GM19240 (cell line): Measurements from ENCODE around the gene MYOZ3.

ENCODE experiments used
- DNase-seq: peaks from one replicate; pipeline ENCODE4 v3.0.0; 2011; ENCODE audit warnings: low spot score; ENCODE audit not compliant: insufficient read length

MYOZ3 gene

GRCh38 chr5:150658699-150659265 is 2.3 kb upstream of the MYOZ3 start:
- DNase-seq = no peak

- DNase-seq = no peak
Measured at GRCh38 chr5:150659360-150660107, 1.5 kb upstream of the MYOZ3 start.

GRCh38 chr5:150660108-150660831 is 781 bp upstream of the MYOZ3 start:
- no peak for DNase-seq

GRCh38 chr5:150661821-150662596 is 958 bp downstream of the MYOZ3 start:
- no peak for DNase-seq

- DNase-seq = no peak
Measured at GRCh38 chr5:150662731-150663516, 1.9 kb downstream of the MYOZ3 start.

GRCh38 chr5:150663936-150664335 is 2.9 kb downstream of the MYOZ3 start:
- no peak for DNase-seq

GRCh38 chr5:150665044-150665443 is 4.0 kb downstream of the MYOZ3 start:
- DNase-seq = no peak

GRCh38 chr5:150670275-150670947 is 9.4 kb downstream of the MYOZ3 start:
- DNase-seq = no peak

GRCh38 chr5:150670948-150671310 is 9.9 kb downstream of the MYOZ3 start:
- no peak for DNase-seq

- no peak for DNase-seq
Measured at GRCh38 chr5:150671509-150672236, 10.6 kb downstream of the MYOZ3 start.

GRCh38 chr5:150672237-150672883 is 11.3 kb downstream of the MYOZ3 start:
- DNase-seq = no peak

GRCh38 chr5:150672884-150673275 is 11.8 kb downstream of the MYOZ3 start:
- DNase-seq = no peak

- no peak for DNase-seq
Measured at GRCh38 chr5:150674341-150674821, 13.3 kb downstream of the MYOZ3 start.

- no peak for DNase-seq
Measured at GRCh38 chr5:150675069-150675468, 14.0 kb downstream of the MYOZ3 start.

GRCh38 chr5:150676578-150676977 is 15.5 kb downstream of the MYOZ3 start:
- DNase-seq = no peak

- DNase-seq = no peak
Measured at GRCh38 chr5:150689120-150689519, 28.1 kb downstream of the MYOZ3 start.

- no peak for DNase-seq
Measured at GRCh38 chr5:150690760-150691159, 29.7 kb downstream of the MYOZ3 start.

- no peak for DNase-seq
Measured at GRCh38 chr5:150692276-150692675, 31.2 kb downstream of the MYOZ3 start.

GRCh38 chr5:150694612-150695011 is 33.6 kb downstream of the MYOZ3 start:
- no peak for DNase-seq
